Lung (tissue), 12 donors: ENCODE results near the gene INVS. TPM values are rescaled to one million over a fixed set of nuclear protein-coding genes. Genes with fewer than 3 reads are reported as not detected.
"Not testable (repeated sequence)": the region's sequence is repeated elsewhere in the genome, so short reads cannot be mapped to it uniquely, and the experiment has no call there.

Source experiments
- ATAC-seq: fragments of 200-7000 bp; cut with Tn5 transposase; one replicate; pipeline ENCODE4 v1.9.1; 2020; ENCODE audit warnings: moderate number of reproducible peaks; ENCODE audit not compliant: insufficient read depth, low FRiP score
- DNase-seq, 3 donors: peaks; one replicate each; pipeline ENCODE4 v3.0.0-alpha.2; 2013 to 2017
- H3K27ac ChIP-seq, 2 donors: one replicate each; pipeline ENCODE4 v1.5.1; 2013; ENCODE audit warnings: mild to moderate bottlenecking in 2 of 2, moderate library complexity in 2 of 2, control low read depth in 1 of 2, inconsistent platforms in 1 of 2, low read depth in 1 of 2, low read length in 1 of 2
- H3K27me3 ChIP-seq, 3 donors: one replicate each; pipeline ENCODE4 v1.5.1; 2013; ENCODE audit warnings: low read length in 2 of 3; ENCODE audit not compliant: control insufficient read depth in 3 of 3, insufficient read depth in 3 of 3
- H3K36me3 ChIP-seq, 4 donors: one replicate each; pipeline ENCODE4 v1.5.1; 2013; ENCODE audit warnings: low read length in 4 of 4, mild to moderate bottlenecking in 1 of 4, moderate library complexity in 1 of 4; ENCODE audit not compliant: control insufficient read depth in 4 of 4, insufficient read depth in 4 of 4
- H3K4me1 ChIP-seq, 5 donors: one replicate each; pipeline ENCODE4 v1.5.1; 2013; ENCODE audit warnings: low read length in 5 of 5, mild to moderate bottlenecking in 2 of 5, moderate library complexity in 1 of 5; ENCODE audit not compliant: control insufficient read depth in 5 of 5, insufficient read depth in 5 of 5
- H3K4me3 ChIP-seq: one replicate; pipeline ENCODE4 v1.5.1; 2013; ENCODE audit warnings: mild to moderate bottlenecking, control low read depth, moderate library complexity
- H3K9ac ChIP-seq, 2 donors: one replicate each; pipeline ENCODE4 v1.5.1; 2013; ENCODE audit warnings: low read length in 2 of 2, control low read depth in 1 of 2; ENCODE audit not compliant: insufficient read depth in 1 of 2
- H3K9me3 ChIP-seq, 4 donors: one replicate each; pipeline ENCODE4 v1.5.1; 2013; ENCODE audit warnings: low read length in 3 of 4, mild to moderate bottlenecking in 1 of 4, moderate library complexity in 1 of 4; ENCODE audit not compliant: control insufficient read depth in 4 of 4, insufficient read depth in 3 of 4
- WGBS, 2 donors: extraction: QIAGEN DNeasy Blood & Tissue Kit; methylation state at CpG; one replicate each; pipeline ENCODE4 v1.1.7; 2013; 5-methylcytosine and 5-hydroxymethylcytosine counted together
- polyA plus RNA-seq, 2 donors: library from polyadenylated mRNA; stranded (reverse); fragments of 200-250 nt; gene quantifications; one replicate each; pipeline ENCODE4 v1.2.1, GENCODE V29; 2013
- total RNA-seq, 2 donors: library from RNA; depleted of rRNA in 1 of 2; stranded (reverse); fragments of >200 nt in 1 of 2; gene quantifications; one replicate each; pipeline ENCODE4 v1.2.1, GENCODE V29; 2014 to 2021
- TF ChIP-seq, protein P1 (sequence below): IDR thresholded peaks from 2 replicates; pipeline ENCODE4 v1.5.1; 2012; ENCODE audit warnings: mild to moderate bottlenecking; ENCODE audit errors: control extremely low read depth, extremely low read depth
- donor health status: control.
- donor health status: control.
- donor health status: Bipolar disorder and iron deficiency.
- donor health status: healthy.
- donor health status: DM: yes; HTN: yes; CAD: no.

The INVS gene
- total and polyA plus RNA-seq, 4 donors: 3.4 to 52.1 (median 12.5) TPM

DNA sequence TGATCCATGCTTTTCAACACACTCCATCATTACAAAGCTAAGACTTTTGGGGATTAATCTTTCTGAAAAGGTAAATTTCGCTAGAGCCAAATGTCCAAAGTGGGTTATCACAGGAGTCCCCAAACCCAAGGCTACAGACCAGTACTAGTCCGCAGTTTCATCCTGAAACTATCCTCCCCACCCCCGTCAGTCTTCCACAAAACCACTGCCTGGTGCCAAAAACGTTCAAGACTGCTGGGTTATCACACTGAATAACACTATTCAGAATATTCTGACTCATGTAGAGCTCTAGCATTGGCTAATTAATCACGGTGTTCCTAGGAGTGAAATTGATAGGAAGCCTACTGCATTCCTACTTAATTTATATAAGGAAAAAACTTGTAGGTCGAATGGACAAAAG lies 24.9 kb upstream of the INVS start:
- Histone ChIP-seq H3K27me3 (no peaks in the 10 kb centered on the region), H3K9ac (no peak overlapping the region), H3K27ac (no peak overlapping the region), H3K36me3 (peaks cover 0 to 2% (median 0%) of the 10 kb centered on the region in 4 donors), H3K4me1 (peaks cover 0 to 16% (median 7%) of the 10 kb centered on the region in 5 donors), H3K4me3 (no peak overlapping the region), H3K9me3 (no peaks in the 10 kb centered on the region)
- 83 to 92% methylated on average over 6 of the region's 6 CpGs for WGBS, 2 donors
- TF ChIP-seq, protein P1, sequence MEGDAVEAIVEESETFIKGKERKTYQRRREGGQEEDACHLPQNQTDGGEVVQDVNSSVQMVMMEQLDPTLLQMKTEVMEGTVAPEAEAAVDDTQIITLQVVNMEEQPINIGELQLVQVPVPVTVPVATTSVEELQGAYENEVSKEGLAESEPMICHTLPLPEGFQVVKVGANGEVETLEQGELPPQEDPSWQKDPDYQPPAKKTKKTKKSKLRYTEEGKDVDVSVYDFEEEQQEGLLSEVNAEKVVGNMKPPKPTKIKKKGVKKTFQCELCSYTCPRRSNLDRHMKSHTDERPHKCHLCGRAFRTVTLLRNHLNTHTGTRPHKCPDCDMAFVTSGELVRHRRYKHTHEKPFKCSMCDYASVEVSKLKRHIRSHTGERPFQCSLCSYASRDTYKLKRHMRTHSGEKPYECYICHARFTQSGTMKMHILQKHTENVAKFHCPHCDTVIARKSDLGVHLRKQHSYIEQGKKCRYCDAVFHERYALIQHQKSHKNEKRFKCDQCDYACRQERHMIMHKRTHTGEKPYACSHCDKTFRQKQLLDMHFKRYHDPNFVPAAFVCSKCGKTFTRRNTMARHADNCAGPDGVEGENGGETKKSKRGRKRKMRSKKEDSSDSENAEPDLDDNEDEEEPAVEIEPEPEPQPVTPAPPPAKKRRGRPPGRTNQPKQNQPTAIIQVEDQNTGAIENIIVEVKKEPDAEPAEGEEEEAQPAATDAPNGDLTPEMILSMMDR: no peak
- DNase-seq: peak in 1 of 3 donors; percentile 24
- no peak for ATAC-seq

DNA sequence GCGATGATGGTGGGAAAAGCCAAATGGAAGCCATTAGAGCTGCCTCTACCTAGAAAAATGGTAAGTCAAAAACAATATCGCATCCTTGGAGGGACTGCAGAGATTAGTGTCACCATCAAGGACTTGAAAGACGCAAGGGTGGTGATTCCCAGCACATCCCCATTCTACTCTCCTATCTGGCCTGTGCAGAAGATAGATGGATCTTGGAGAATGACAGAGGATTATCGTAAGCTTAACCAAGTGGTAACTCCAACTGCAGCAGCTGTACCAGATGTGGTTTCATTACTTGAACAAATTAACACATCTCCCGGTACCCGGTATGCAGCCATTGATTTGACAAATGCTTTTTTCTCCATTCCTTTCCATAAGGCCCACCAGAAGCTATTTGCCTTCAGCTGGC lies 24.1 kb upstream of the INVS start:
- Histone ChIP-seq H3K27ac (no peak overlapping the region), H3K4me3 (no peak overlapping the region), H3K9me3 (no peaks in the 10 kb centered on the region), H3K9ac (no peak overlapping the region), H3K4me1 (peaks cover 0 to 16% (median 7%) of the 10 kb centered on the region in 5 donors), H3K27me3 (no peaks in the 10 kb centered on the region), H3K36me3 (peaks cover 0 to 2% (median 0%) of the 10 kb centered on the region in 4 donors)
- ATAC-seq: no peak
- TF ChIP-seq, protein P1: no peak
- WGBS, 2 donors: 98 to 99% methylated on average over 6 of the region's 6 CpGs
- no peak for DNase-seq

DNA sequence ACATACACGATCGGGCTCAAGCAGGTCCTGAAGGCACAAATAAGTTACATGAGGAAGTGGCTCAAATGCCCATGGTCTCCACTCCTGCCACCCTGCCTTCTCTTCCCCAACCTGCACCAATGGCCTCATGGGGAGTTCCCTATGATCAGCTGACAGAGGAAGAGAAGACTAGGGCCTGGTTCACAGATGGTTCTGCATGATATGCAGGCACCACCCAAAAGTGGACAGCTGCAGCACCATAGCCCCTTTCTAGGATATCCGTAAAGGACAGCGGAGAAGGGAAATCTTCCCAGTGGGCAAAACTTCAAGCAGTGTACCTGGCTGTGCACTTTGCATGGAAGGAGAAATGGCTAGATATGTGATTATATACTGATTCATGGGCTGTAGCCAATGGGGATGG lies 22.8 kb upstream of the INVS start:
- ATAC-seq, DNase-seq, H3K9ac ChIP-seq, H3K36me3 ChIP-seq, H3K4me3 ChIP-seq, H3K9me3 ChIP-seq, H3K27ac ChIP-seq, H3K27me3 ChIP-seq: not testable (repeated sequence)
- WGBS, 2 donors: 94 to 97% methylated on average over 4 of the region's 4 CpGs
- peaks cover 0 to 16% (median 4%) of the 10 kb centered on the region in 5 donors for H3K4me1 ChIP-seq

DNA sequence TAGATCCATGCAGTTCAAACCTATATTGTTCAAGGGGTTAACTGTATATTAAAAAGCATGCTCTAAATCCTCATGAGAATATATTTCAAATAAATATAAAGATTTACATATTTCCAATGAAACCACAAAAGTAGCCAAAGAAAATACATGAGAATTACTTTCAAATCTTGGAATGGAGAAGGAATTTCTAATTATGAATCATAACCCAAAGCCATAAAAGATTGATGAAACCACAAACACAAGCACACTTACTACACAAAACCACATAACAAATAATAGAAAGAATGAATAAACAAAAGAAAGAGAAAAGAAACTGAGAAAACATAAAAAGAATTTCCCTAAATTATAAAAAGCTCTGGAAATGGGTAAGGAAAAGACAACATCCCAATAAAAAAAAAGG lies 16.3 kb upstream of the INVS start:
- H3K4me3 ChIP-seq: no peak overlapping the region
- DNase-seq: no peak
- H3K9me3 ChIP-seq: no peaks in the 10 kb centered on the region
- H3K27ac ChIP-seq: no peak overlapping the region
- TF ChIP-seq, protein P1: no peak
- H3K27me3 ChIP-seq: no peaks in the 10 kb centered on the region
- no peak overlapping the region for H3K9ac ChIP-seq
- ATAC-seq: no peak
- H3K36me3 ChIP-seq: no peaks in the 10 kb centered on the region
- H3K4me1 ChIP-seq: peaks cover 0 to 9% (median 0%) of the 10 kb centered on the region in 5 donors
